ENCODE results near the gene MED27.

Gene MED27

DNA sequence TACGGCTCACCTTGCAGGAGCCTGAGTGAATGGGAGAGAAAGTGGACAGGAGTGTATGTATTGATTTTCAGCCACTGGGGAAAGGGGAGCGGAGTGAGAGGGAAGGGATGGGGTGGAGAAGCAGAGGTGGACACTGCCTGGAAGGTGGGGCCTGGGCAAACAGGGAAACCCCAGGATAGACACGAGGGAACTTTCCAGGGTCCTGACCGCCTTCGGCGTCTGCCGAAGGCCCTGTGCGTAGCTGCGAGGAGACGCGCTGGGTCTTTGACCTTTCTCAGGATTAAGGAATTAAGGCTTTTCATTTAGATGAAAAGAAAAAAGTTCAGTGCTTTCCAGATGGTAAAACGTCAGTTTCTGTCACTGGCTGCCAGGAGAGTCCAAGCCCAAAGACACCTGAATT is 205.2 kb downstream of the MED27 start:
- Histone ChIP-seq H3K4me3 (ENCODE audit: severe bottlenecking) (no peak overlapping the region), H3K36me3 (ENCODE audit: low read depth) (no peaks in the 10 kb centered on the region), H3K27me3 (ENCODE audit: insufficient read depth, poor library complexity, severe bottlenecking) (no peaks in the 10 kb centered on the region), H3K9me3 (ENCODE audit: severe bottlenecking) (no peaks in the 10 kb centered on the region), H3K27ac (ENCODE audit: poor library complexity, severe bottlenecking) (no peak overlapping the region), H3K4me1 (ENCODE audit: insufficient read depth, poor library complexity, severe bottlenecking) (no peaks in the 10 kb centered on the region)
- no peak for DNase-seq (ENCODE audit: low spot score)
- TF ChIP-seq CTCF (IDR thresholded peaks at IDR 0.05; ENCODE audit: poor library complexity, severe bottlenecking) = no peak
- ATAC-seq (ENCODE audit: low read depth) = no peak

GRCh38 chr9:131873891-131874440 is 205.7 kb downstream of the MED27 start:
- DNase-seq (ENCODE audit: low spot score) (no peak), ATAC-seq (ENCODE audit: low read depth) (no peak)
- H3K27me3 ChIP-seq (ENCODE audit: insufficient read depth, poor library complexity, severe bottlenecking) = no peaks in the 10 kb centered on the region
- H3K4me1 ChIP-seq (ENCODE audit: insufficient read depth, poor library complexity, severe bottlenecking) = no peaks in the 10 kb centered on the region
- H3K36me3 ChIP-seq (ENCODE audit: low read depth) = no peaks in the 10 kb centered on the region
- H3K4me3 ChIP-seq (ENCODE audit: severe bottlenecking) = no peak overlapping the region
- no peak overlapping the region for H3K27ac ChIP-seq (ENCODE audit: poor library complexity, severe bottlenecking)
- no peak for TF ChIP-seq CTCF (IDR thresholded peaks at IDR 0.05; ENCODE audit: poor library complexity, severe bottlenecking)
- H3K9me3 ChIP-seq (ENCODE audit: severe bottlenecking) = no peaks in the 10 kb centered on the region

DNA sequence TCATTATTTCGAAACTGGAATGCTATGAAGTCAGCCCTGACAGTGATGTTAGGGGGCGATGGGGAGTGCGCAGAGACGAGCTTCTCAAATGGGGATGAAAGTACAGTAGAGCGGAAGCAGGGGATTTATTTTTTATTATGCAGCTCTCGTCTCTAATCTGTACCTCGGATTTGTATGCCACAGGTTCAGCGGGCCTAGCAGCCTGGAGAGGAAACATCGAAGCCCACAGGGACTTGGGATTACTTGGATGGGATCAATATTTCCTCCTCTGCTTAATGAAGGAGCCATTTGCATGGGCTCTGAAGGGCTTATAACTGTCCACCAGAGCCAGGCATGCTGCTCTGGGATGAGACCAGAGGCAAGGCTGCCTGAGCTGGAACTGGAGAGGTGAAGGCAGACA is 206.3 kb downstream of the MED27 start:
- DNase-seq (ENCODE audit: low spot score) = no peak
- Histone ChIP-seq H3K9me3 (ENCODE audit: severe bottlenecking) (no peaks in the 10 kb centered on the region), H3K4me1 (ENCODE audit: insufficient read depth, poor library complexity, severe bottlenecking) (no peaks in the 10 kb centered on the region), H3K4me3 (ENCODE audit: severe bottlenecking) (no peak overlapping the region), H3K27ac (ENCODE audit: poor library complexity, severe bottlenecking) (no peak overlapping the region), H3K36me3 (ENCODE audit: low read depth) (no peaks in the 10 kb centered on the region), H3K27me3 (ENCODE audit: insufficient read depth, poor library complexity, severe bottlenecking) (no peaks in the 10 kb centered on the region)
- no peak for ATAC-seq (ENCODE audit: low read depth)
- no peak for TF ChIP-seq CTCF (IDR thresholded peaks at IDR 0.05; ENCODE audit: poor library complexity, severe bottlenecking)

DNA sequence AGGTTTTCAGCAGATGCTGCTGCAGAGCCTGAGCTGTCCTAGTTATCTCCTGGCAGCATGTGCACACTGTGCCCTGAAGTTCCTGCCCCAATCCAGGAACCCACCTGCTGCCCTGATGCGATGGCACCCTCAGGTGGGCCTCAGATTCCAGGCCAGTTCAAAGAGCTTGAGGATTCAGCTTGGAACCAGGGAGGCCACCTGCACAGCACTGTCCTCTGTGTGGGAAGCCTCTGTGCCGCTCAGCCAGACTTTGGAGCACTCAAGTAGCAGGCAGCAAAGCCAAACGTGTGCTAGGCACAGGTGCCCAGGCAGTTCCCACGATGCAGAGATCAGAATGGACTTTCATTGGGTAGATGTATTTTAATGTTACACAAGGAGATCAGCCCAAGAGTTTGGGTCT is 207.0 kb downstream of the MED27 start:
- Histone ChIP-seq H3K27ac (ENCODE audit: poor library complexity, severe bottlenecking) (no peak overlapping the region), H3K4me1 (ENCODE audit: insufficient read depth, poor library complexity, severe bottlenecking) (no peaks in the 10 kb centered on the region), H3K36me3 (ENCODE audit: low read depth) (no peaks in the 10 kb centered on the region), H3K27me3 (ENCODE audit: insufficient read depth, poor library complexity, severe bottlenecking) (no peaks in the 10 kb centered on the region), H3K9me3 (ENCODE audit: severe bottlenecking) (no peaks in the 10 kb centered on the region), H3K4me3 (ENCODE audit: severe bottlenecking) (no peak overlapping the region)
- DNase-seq (ENCODE audit: low spot score) (no peak), ATAC-seq (ENCODE audit: low read depth) (no peak)
- no peak for TF ChIP-seq CTCF (IDR thresholded peaks at IDR 0.05; ENCODE audit: poor library complexity, severe bottlenecking)

DNA sequence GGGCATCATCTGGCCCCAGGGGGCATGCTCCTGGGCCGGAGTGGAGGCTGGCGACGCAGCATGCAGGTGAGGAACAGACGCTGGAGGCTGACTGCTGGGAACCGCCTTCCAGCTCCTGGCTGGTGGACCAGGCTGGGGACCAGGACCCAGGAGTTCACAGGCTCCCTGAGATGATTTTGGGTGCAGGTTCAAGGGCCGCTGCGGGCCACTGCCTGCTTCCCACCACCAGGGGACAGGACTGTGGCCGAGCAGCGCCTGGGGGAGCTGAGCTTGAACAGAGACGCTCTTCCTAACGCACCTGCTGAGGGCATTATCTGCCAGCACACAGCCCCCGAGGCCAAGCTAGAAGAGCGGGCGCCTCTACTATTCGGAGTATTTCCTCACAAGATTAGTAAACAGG is 207.7 kb downstream of the MED27 start:
- no peak for DNase-seq (ENCODE audit: low spot score)
- no peak overlapping the region for H3K4me3 ChIP-seq (ENCODE audit: severe bottlenecking)
- no peak overlapping the region for H3K27ac ChIP-seq (ENCODE audit: poor library complexity, severe bottlenecking)
- H3K9me3 ChIP-seq (ENCODE audit: severe bottlenecking) = no peaks in the 10 kb centered on the region
- H3K27me3 ChIP-seq (ENCODE audit: insufficient read depth, poor library complexity, severe bottlenecking) = no peaks in the 10 kb centered on the region
- TF ChIP-seq CTCF (IDR thresholded peaks at IDR 0.05; ENCODE audit: poor library complexity, severe bottlenecking) = no peak
- ATAC-seq (ENCODE audit: low read depth) = no peak
- H3K4me1 ChIP-seq (ENCODE audit: insufficient read depth, poor library complexity, severe bottlenecking) = no peaks in the 10 kb centered on the region
- no peaks in the 10 kb centered on the region for H3K36me3 ChIP-seq (ENCODE audit: low read depth)

Data from RWPE2 (cell line).